NCI-H69 (cell line): ENCODE data around the gene LMTK3.
A peak's percentile ranks its signal among the peaks of the same experiment; 100 is the strongest.

Experiments used
- DNase-seq: peaks from one replicate; lab custom pipeline; 2025; lab: John Stamatoyannopoulos, UW

Gene LMTK3

GRCh38 chr19:48471836-48472235, 39.8 kb downstream of the LMTK3 start:
- no peak for DNase-seq

- no peak for DNase-seq
Observed at GRCh38 chr19:48470856-48471255, 40.8 kb downstream of the LMTK3 start.

GRCh38 chr19:48469934-48470680, 41.5 kb downstream of the LMTK3 start:
- DNase-seq, result no peak

GRCh38 chr19:48469289-48469881, 42.2 kb downstream of the LMTK3 start, which contains the start of gene CYTH2:
CYTH2 (plus strand) TSS chr19:48469369; CDS start chr19:48469508, 139 bp downstream.
- DNase-seq, result peak; percentile 91

GRCh38 chr19:48468772-48469288, 42.8 kb downstream of the LMTK3 start:
- DNase-seq, result peak; percentile 100

- no peak for DNase-seq
Observed at GRCh38 chr19:48466561-48467325, 44.9 kb downstream of the LMTK3 start.

GRCh38 chr19:48465215-48465614, 46.4 kb downstream of the LMTK3 start:
- DNase-seq, result no peak

GRCh38 chr19:48461982-48462655, 49.5 kb downstream of the LMTK3 start:
- DNase-seq, result no peak

GRCh38 chr19:48461651-48461981, 50.0 kb downstream of the LMTK3 start:
- no peak for DNase-seq

GRCh38 chr19:48458016-48458415, 53.6 kb downstream of the LMTK3 start:
- no peak for DNase-seq

- no peak for DNase-seq
Observed at GRCh38 chr19:48456864-48457263, 54.8 kb downstream of the LMTK3 start.

GRCh38 chr19:48455908-48456562, 55.6 kb downstream of the LMTK3 start:
- no peak for DNase-seq

GRCh38 chr19:48455171-48455907, 56.3 kb downstream of the LMTK3 start, which contains the start of gene KCNJ14:
KCNJ14 (plus strand) TSS chr19:48455574; CDS start chr19:48461725, 6,151 bp downstream.
- no peak for DNase-seq

- no peak for DNase-seq
Observed at GRCh38 chr19:48454150-48454730, 57.4 kb downstream of the LMTK3 start.

GRCh38 chr19:48452289-48453190, 59.1 kb downstream of the LMTK3 start:
- DNase-seq, result no peak

GRCh38 chr19:48451624-48452023, 60.0 kb downstream of the LMTK3 start:
- DNase-seq, result no peak

- DNase-seq, result no peak
Observed at GRCh38 chr19:48450863-48451262, 60.8 kb downstream of the LMTK3 start.

GRCh38 chr19:48450441-48450840, 61.2 kb downstream of the LMTK3 start:
- DNase-seq, result no peak

- DNase-seq, result no peak
Observed at GRCh38 chr19:48448563-48448962, 63.1 kb downstream of the LMTK3 start.
